Transverse colon (tissue), 4 donors: Measurements from ENCODE around the gene LIFR. TPM values are rescaled to one million over a fixed set of nuclear protein-coding genes. Genes with fewer than 3 reads are reported as not detected.

Experiments
- DNase-seq: peaks from one replicate; pipeline ENCODE4 v3.0.0-alpha.2; 2019
- H3K27ac ChIP-seq, 4 donors: fragments of 200-600 bp; sonication (generic); 2 replicates each; pipeline ENCODE4 v1.5.1; 2016 to 2018; ENCODE audit warnings: inconsistent platforms in 4 of 4
- H3K27me3 ChIP-seq: fragments of 200-600 bp; sonication (generic); 2 replicates; pipeline ENCODE4 v1.5.1; 2017; ENCODE audit warnings: inconsistent platforms
- H3K36me3 ChIP-seq, 4 donors: fragments of 200-600 bp; sonication (generic); 2 replicates each; pipeline ENCODE4 v1.5.1; 2017 to 2019; ENCODE audit warnings: inconsistent platforms in 4 of 4
- H3K4me1 ChIP-seq, 4 donors: fragments of 200-600 bp; sonication (generic); 2 replicates each; pipeline ENCODE4 v1.5.1; 2017 to 2020; ENCODE audit warnings: inconsistent platforms in 4 of 4
- H3K4me3 ChIP-seq, 4 donors: fragments of 200-600 bp; sonication (generic); 1 replicate in 1 of 4; 2 replicates in 3 of 4; pipeline versions ENCODE4 v1.5.1 to v1.6.1; 2017 to 2019; ENCODE audit warnings: inconsistent platforms in 4 of 4
- H3K9me3 ChIP-seq, 2 donors: fragments of 200-600 bp; sonication (generic); 2 replicates each; pipeline ENCODE4 v1.5.1; 2017 to 2019; ENCODE audit warnings: inconsistent platforms in 2 of 2
- CTCF ChIP-seq, 5 experiments: fragments of 200-600 bp in 3 of 5; fragments of 450-650 bp in 2 of 5; sonication (generic) in 3 of 5; IDR thresholded peaks; 1 replicate in 2 of 5; 2 replicates in 3 of 5; pipeline ENCODE4 v1.5.1; 2016 to 2017; ENCODE audit warnings: antibody characterized with exemption in 5 of 5, inconsistent platforms in 3 of 5, mild to moderate bottlenecking in 2 of 5, moderate library complexity in 1 of 5
- EP300 ChIP-seq: sonication (generic); formaldehyde crosslinking; IDR thresholded peaks from one replicate; pipeline ENCODE4 v1.6.1; 2017; ENCODE audit warnings: antibody characterized with exemption, low read depth
- POLR2A ChIP-seq: fragments of 450-650 bp; IDR thresholded peaks from one replicate; pipeline ENCODE4 v1.6.1; 2016; ENCODE audit warnings: antibody characterized with exemption, mild to moderate bottlenecking, moderate library complexity
- POLR2AphosphoS5 ChIP-seq, 3 donors: sonication (generic); formaldehyde crosslinking; IDR thresholded peaks; one replicate each; pipeline ENCODE4 v1.6.1; 2016; ENCODE audit warnings: antibody characterized with exemption in 3 of 3
- WGBS, 2 donors: methylation state at CpG; one replicate each; pipeline ENCODE4 v1.1.5; 2018; ENCODE audit warnings: low coverage in 1 of 2; 5-methylcytosine and 5-hydroxymethylcytosine counted together
- in situ Hi-C, 4 donors: fragments of 200-750 bp; cut with MboI; loops; one replicate each; pipeline versions ENCODE4 v1.15.0 to v1.15.1; 2017; ENCODE audit warnings: low sequenced_read_pairs in 3 of 4, low pct_ligation_motif_present in 1 of 4, low pct_unique_long_range_greater_than_20kb in 1 of 4
- intact Hi-C: fragments of 100-400 bp; cut with DNase I; formaldehyde crosslinking; loops from one replicate; pipeline ENCODE4 v1.15.1; 2023; ENCODE audit warnings: low total_unique reads
- small RNA-seq, 4 donors: library from RNA; depleted of rRNA; stranded (forward); fragments of <200 nt; gene quantifications; one replicate each; pipeline ENCODE3, GENCODE V24; 2016
- total RNA-seq, 4 donors: library from RNA; depleted of rRNA; stranded (reverse); fragments of >200 nt; gene quantifications; one replicate each; pipeline ENCODE4 v1.1.0, GENCODE V29; 2016

The LIFR gene
- total RNA-seq, 4 donors from 2014 or later: 4.9 to 28.1 (median 12.8) TPM

- no peak overlapping the region for H3K27ac ChIP-seq
- WGBS, 2 donors: 59 to 77% methylated on average over 3 to 9 of the region's 9 CpGs
- no peaks in the 10 kb centered on the region for H3K27me3 ChIP-seq
- intact Hi-C loops: no loop called here
- no peaks in the 10 kb centered on the region for H3K9me3 ChIP-seq
- no peaks in the 10 kb centered on the region for H3K36me3 ChIP-seq
- H3K4me3 ChIP-seq: no peak overlapping the region
- in situ Hi-C loops: loop anchor here in 1 of 4 donors (25.0 kb wide), 1 partner anchor 385 kb away; no protein-coding TSS in a partner anchor
- no peak for TF ChIP-seq POLR2AphosphoS5 (IDR thresholded peaks at IDR 0.05)
- no peak for TF ChIP-seq POLR2A
- TF ChIP-seq EP300: no peak
- TF ChIP-seq CTCF (IDR thresholded peaks at IDR 0.05): no peak
- no peaks in the 10 kb centered on the region for H3K4me1 ChIP-seq
- DNase-seq: no peak
These were observed 129.2 kb downstream of the LIFR start for GRCh38 chr5:38426986-38427950.

- WGBS, 2 donors: 60 to 63% methylated on average over 1 of the region's 1 CpG
- Histone ChIP-seq H3K4me3 (no peak overlapping the region), H3K27me3 (no peaks in the 10 kb centered on the region), H3K36me3 (no peaks in the 10 kb centered on the region), H3K27ac (no peak overlapping the region), H3K4me1 (no peaks in the 10 kb centered on the region), H3K9me3 (no peaks in the 10 kb centered on the region)
- intact Hi-C loops: no loop called here
- DNase-seq: no peak
- TF ChIP-seq POLR2AphosphoS5 (IDR thresholded peaks at IDR 0.05): no peak
- TF ChIP-seq CTCF (IDR thresholded peaks at IDR 0.05): no peak
- in situ Hi-C loops: loop anchor here in 1 of 4 donors (25.0 kb wide), 1 partner anchor 386 kb away; no protein-coding TSS in a partner anchor
These were observed 130.0 kb downstream of the LIFR start for GRCh38 chr5:38426490-38426889.

Small RNA genes within 50 kb of the gene (small RNA-seq; reads per million reads assigned to genes)
- gene AC091839.1 (0 reads per million in 4 donors), gene MIR3650 (0 reads per million in 4 donors)
